ENCODE data around the gene RBM20. TPM values are rescaled to one million over a fixed set of nuclear protein-coding genes. Genes with fewer than 3 reads are reported as not detected.

Gene RBM20
- total and polyA plus RNA-seq, 10 of the 15 experiments (the other 5 are each of a cell fraction or from before 2014, with no cell fraction given) = 0.04 to 0.26 (median 0.15) TPM

DNA sequence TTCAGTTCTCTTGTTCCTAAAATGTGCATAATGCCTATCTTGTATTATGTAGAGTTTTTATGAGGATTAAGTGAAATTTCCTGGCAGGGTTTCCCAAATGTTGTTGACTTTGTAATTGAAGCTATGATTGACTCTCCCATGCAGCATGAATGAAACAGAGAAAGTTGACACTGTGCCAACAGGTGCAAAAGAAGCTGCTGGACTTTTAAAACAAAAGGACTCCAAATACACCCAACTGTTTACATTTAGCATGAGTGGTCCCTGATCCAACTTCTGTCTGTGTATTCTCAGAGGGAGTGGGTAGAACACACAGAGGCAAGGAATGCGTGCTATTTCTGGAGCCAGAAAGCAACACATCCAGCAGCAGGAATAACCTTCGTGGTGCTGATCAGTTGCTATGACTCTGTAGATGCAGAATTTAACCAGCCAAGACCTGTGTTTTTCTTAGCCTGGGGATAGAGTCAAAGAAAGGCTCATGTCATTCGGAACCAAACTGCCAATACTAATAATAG is 14.4 kb upstream of the RBM20 start:
- WGBS (ENCODE audit: insufficient coverage, insufficient replicate concordance, low lambda C conversion rate, missing lambda C conversion rate) = 64% methylated on average over 3 of the region's 3 CpGs
- ATAC-seq (no peak), DNase-seq (ENCODE audit: low read depth, low spot score) (no peak), FAIRE-seq (no peak)
- Histone ChIP-seq H3K36me3 (ENCODE audit: control insufficient read depth in 2 of 2, insufficient read depth in 2 of 2, low read length in 1 of 2) (no peaks in the 10 kb centered on the region), H2AFZ (ENCODE audit: control insufficient read depth, low read depth, low read length) (no peak overlapping the region), H3K9me3 (replicated peaks; ENCODE audit: control insufficient read depth, insufficient read depth, low read length) (no peaks in the 10 kb centered on the region), H3K27ac (ENCODE audit: control insufficient read depth, insufficient read depth) (no peak overlapping the region), H3K9ac (ENCODE audit: control insufficient read depth, insufficient read depth, low read length) (no peak overlapping the region), H3K27me3 (replicated peaks in 1 of 2; ENCODE audit: control insufficient read depth in 2 of 2, insufficient read depth in 2 of 2, low read length in 1 of 2) (no peaks in the 10 kb centered on the region), H4K20me1 (ENCODE audit: control insufficient read depth, insufficient read depth) (no peaks in the 10 kb centered on the region), H3K4me3 (no peak overlapping the region), H3K4me2 (ENCODE audit: control insufficient read depth, insufficient read depth) (no peak overlapping the region), H3K79me2 (ENCODE audit: control insufficient read depth, insufficient read depth, low read length) (no peaks in the 10 kb centered on the region), H3K4me1 (ENCODE audit: control insufficient read depth, insufficient read depth, low read length) (no peaks in the 10 kb centered on the region)
- ChIA-PET CTCF (interaction anchor here (0.5 to 0.6 kb wide), 3 partner anchors 23 to 726 kb away, joined by 3 read pairs; no protein-coding TSS in a partner anchor), POLR2A (no interaction called here), RAD21 (ENCODE audit: unreplicated experiment) (no interaction called here), SMC1A (ENCODE audit: uncharacterized antibody, unreplicated experiment) (interaction anchor here (1.0 to 2.1 kb wide), 4 partner anchors 9 to 32 kb away, joined by 3 to 4 read pairs (median 4); no protein-coding TSS in a partner anchor)
- no TSS peak for BruUV-seq (replicated peaks)
- intact Hi-C loops (cut with micrococcal nuclease; ENCODE audit: unreplicated experiment) = no loop called here
- in situ Hi-C loops (cut with MboI) = no loop called here
- TF ChIP-seq, protein P1, sequence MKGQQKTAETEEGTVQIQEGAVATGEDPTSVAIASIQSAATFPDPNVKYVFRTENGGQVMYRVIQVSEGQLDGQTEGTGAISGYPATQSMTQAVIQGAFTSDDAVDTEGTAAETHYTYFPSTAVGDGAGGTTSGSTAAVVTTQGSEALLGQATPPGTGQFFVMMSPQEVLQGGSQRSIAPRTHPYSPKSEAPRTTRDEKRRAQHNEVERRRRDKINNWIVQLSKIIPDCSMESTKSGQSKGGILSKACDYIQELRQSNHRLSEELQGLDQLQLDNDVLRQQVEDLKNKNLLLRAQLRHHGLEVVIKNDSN (IDR thresholded peaks at IDR 0.05; ENCODE audit: borderline replicate concordance, extremely low read length, insufficient read depth, low read depth, low read length) = no peak
- TF ChIP-seq NR2C2 (IDR thresholded peaks at IDR 0.05; ENCODE audit: borderline replicate concordance, control insufficient read depth, insufficient read length, low read depth) = no peak

DNA sequence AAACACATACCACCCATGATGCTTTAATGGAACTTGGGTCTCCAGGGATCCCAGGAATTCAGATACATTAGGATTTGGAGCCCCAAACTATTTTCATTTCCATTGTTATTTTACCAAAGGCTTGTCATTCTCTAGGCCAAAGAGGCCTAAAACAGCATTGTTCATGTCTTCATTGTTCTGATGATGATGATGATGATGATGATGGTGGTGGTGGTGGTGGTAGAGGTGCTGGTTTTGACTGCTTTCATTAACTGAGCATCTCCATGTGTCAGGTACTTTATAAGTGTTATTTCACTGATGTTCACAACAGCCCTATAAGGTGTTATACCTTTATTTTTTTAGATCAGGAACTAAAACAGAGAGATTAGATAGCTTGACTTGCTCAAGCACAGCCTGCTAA is 12.2 kb upstream of the RBM20 start:
- intact Hi-C loops (cut with micrococcal nuclease; ENCODE audit: unreplicated experiment) = no loop called here
- in situ Hi-C loops (cut with MboI) = no loop called here
- Histone ChIP-seq H3K4me1 (ENCODE audit: control insufficient read depth, insufficient read depth, low read length) (no peaks in the 10 kb centered on the region), H3K79me2 (ENCODE audit: control insufficient read depth, insufficient read depth, low read length) (no peaks in the 10 kb centered on the region), H3K4me2 (ENCODE audit: control insufficient read depth, insufficient read depth) (no peak overlapping the region), H4K20me1 (ENCODE audit: control insufficient read depth, insufficient read depth) (no peaks in the 10 kb centered on the region), H3K4me3 (no peak overlapping the region), H2AFZ (ENCODE audit: control insufficient read depth, low read depth, low read length) (no peak overlapping the region), H3K9me3 (replicated peaks; ENCODE audit: control insufficient read depth, insufficient read depth, low read length) (no peaks in the 10 kb centered on the region), H3K9ac (ENCODE audit: control insufficient read depth, insufficient read depth, low read length) (no peak overlapping the region), H3K27me3 (replicated peaks in 1 of 2; ENCODE audit: control insufficient read depth in 2 of 2, insufficient read depth in 2 of 2, low read length in 1 of 2) (no peaks in the 10 kb centered on the region), H3K36me3 (ENCODE audit: control insufficient read depth in 2 of 2, insufficient read depth in 2 of 2, low read length in 1 of 2) (no peaks in the 10 kb centered on the region), H3K27ac (ENCODE audit: control insufficient read depth, insufficient read depth) (no peak overlapping the region)
- ChIA-PET RAD21 (ENCODE audit: unreplicated experiment) (interaction anchor here (0.5 kb wide), 1 partner anchor 16 kb away, joined by 3 read pairs; no protein-coding TSS in a partner anchor), CTCF (interaction anchor here (1.4 kb wide), 1 partner anchor 21 kb away, joined by 3 read pairs; no protein-coding TSS in a partner anchor), POLR2A (no interaction called here), SMC1A (ENCODE audit: uncharacterized antibody, unreplicated experiment) (interaction anchor here (0.6 to 1.2 kb wide), 2 partner anchors 15 to 47 kb away, joined by 3 read pairs; no protein-coding TSS in a partner anchor)
- FAIRE-seq (no peak), ATAC-seq (no peak), DNase-seq (ENCODE audit: low read depth, low spot score) (no peak)
- no TSS peak for BruUV-seq (replicated peaks)
- TF ChIP-seq, protein P2, sequence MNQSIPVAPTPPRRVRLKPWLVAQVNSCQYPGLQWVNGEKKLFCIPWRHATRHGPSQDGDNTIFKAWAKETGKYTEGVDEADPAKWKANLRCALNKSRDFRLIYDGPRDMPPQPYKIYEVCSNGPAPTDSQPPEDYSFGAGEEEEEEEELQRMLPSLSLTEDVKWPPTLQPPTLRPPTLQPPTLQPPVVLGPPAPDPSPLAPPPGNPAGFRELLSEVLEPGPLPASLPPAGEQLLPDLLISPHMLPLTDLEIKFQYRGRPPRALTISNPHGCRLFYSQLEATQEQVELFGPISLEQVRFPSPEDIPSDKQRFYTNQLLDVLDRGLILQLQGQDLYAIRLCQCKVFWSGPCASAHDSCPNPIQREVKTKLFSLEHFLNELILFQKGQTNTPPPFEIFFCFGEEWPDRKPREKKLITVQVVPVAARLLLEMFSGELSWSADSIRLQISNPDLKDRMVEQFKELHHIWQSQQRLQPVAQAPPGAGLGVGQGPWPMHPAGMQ (IDR thresholded peaks at IDR 0.05; ENCODE audit: borderline replicate concordance) = no peak
- TF ChIP-seq, protein P3, sequence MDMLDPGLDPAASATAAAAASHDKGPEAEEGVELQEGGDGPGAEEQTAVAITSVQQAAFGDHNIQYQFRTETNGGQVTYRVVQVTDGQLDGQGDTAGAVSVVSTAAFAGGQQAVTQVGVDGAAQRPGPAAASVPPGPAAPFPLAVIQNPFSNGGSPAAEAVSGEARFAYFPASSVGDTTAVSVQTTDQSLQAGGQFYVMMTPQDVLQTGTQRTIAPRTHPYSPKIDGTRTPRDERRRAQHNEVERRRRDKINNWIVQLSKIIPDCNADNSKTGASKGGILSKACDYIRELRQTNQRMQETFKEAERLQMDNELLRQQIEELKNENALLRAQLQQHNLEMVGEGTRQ (IDR thresholded peaks at IDR 0.05; ENCODE audit: borderline replicate concordance, low read depth, low read length) = no peak
- no peak for TF ChIP-seq RUNX3 (IDR thresholded peaks at IDR 0.05; ENCODE audit: low read length)
- TF ChIP-seq, protein P4, sequence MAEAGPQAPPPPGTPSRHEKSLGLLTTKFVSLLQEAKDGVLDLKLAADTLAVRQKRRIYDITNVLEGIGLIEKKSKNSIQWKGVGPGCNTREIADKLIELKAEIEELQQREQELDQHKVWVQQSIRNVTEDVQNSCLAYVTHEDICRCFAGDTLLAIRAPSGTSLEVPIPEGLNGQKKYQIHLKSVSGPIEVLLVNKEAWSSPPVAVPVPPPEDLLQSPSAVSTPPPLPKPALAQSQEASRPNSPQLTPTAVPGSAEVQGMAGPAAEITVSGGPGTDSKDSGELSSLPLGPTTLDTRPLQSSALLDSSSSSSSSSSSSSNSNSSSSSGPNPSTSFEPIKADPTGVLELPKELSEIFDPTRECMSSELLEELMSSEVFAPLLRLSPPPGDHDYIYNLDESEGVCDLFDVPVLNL (IDR thresholded peaks at IDR 0.05; ENCODE audit: low read depth, low read length) = no peak
- no peak for TF ChIP-seq NFYA (IDR thresholded peaks at IDR 0.05; ENCODE audit: borderline replicate concordance, low read depth, low read length)
- no peak for TF ChIP-seq BMI1 (IDR thresholded peaks at IDR 0.05; ENCODE audit: borderline replicate concordance)
- TF ChIP-seq, protein P5, sequence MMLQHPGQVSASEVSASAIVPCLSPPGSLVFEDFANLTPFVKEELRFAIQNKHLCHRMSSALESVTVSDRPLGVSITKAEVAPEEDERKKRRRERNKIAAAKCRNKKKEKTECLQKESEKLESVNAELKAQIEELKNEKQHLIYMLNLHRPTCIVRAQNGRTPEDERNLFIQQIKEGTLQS (IDR thresholded peaks at IDR 0.05; ENCODE audit: borderline replicate concordance, extremely low read depth, low read depth, low read length) = no peak
- TF ChIP-seq TBL1XR1 (IDR thresholded peaks at IDR 0.05; ENCODE audit: low read depth, low read length) = no peak

Data from GM12878 (cell line).